ENCODE measurements around the gene WFDC6.

Gene WFDC6

DNA sequence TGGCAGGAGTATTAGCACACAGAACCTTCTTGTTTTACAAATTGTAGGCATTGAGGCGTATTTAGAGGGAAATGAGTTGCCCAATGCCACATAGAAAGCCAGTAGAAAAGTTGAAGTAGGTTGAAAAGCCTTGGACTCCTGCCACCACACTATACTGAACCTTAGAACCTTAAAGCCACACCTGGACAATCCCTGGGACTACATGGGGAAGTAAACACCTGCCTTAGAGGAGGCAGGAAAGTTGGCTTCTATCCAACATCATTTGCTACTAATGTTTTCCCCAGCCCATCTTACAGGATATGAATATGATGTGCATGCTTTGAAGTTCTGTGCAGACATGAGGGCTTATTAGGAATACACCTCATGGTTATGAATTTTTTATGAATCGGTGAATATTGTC, 13.2 kb upstream of the WFDC6 start:
- Histone ChIP-seq H3K4me3 (ENCODE audit: low read length) (no peak overlapping the region), H3K27me3 (ENCODE audit: control insufficient read depth, insufficient read depth, low read length) (no peaks in the 10 kb centered on the region), H3K36me3 (ENCODE audit: control insufficient read depth, insufficient read depth, low read length) (no peaks in the 10 kb centered on the region), H3K9me3 (ENCODE audit: control insufficient read depth, low read length) (no peaks in the 10 kb centered on the region), H3K9ac (ENCODE audit: low read length) (no peak overlapping the region), H3K4me1 (ENCODE audit: control insufficient read depth, insufficient read depth, low read length) (no peaks in the 10 kb centered on the region)

DNA sequence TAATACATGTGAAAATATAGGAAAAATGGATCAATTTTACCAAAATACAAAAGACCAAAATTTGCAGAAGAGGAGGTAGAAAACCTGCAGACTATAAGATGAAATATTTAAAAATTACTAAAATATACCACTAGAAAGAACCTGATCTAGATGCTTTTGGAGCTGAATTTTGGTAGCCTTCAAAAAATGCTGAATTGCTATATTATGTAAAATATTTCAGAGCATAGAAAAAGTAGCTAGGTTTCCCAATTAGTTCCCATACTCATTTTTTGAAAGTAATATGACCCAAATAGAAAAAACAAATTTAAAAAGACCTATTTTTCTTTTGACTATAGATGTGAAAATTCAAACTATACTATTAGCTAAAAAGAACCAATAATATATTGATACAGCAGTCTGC, 11.5 kb upstream of the WFDC6 start:
- Histone ChIP-seq H3K27me3 (ENCODE audit: control insufficient read depth, insufficient read depth, low read length) (no peaks in the 10 kb centered on the region), H3K9ac (ENCODE audit: low read length) (no peak overlapping the region), H3K4me1 (ENCODE audit: control insufficient read depth, insufficient read depth, low read length) (no peaks in the 10 kb centered on the region), H3K9me3 (ENCODE audit: control insufficient read depth, low read length) (no peaks in the 10 kb centered on the region), H3K4me3 (ENCODE audit: low read length) (no peak overlapping the region), H3K36me3 (ENCODE audit: control insufficient read depth, insufficient read depth, low read length) (no peaks in the 10 kb centered on the region)

DNA sequence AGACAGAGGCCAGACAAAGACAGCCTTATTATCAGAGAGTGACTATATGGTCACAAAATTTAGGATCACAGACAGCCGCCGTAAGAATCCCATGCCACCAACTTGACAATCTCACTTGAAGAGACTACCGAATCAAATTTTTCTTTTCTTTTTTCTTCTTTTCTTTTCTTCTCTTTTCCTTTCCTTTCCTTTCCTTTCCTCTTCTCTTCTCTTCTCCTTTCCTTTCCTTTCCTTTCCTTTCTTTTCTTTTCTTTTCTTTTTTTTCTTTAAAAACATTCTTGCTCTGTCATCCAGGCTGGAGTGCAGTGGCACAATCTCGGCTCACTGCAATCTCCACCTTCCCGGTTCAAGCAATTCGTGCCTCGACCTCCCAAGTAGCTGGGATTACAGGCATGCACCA, 9.1 kb upstream of the WFDC6 start:
- no peaks in the 10 kb centered on the region for H3K27me3 ChIP-seq (ENCODE audit: control insufficient read depth, insufficient read depth, low read length)
- no peak overlapping the region for H3K9ac ChIP-seq (ENCODE audit: low read length)
- H3K36me3 ChIP-seq (ENCODE audit: control insufficient read depth, insufficient read depth, low read length) = no peaks in the 10 kb centered on the region
- no peak overlapping the region for H3K4me3 ChIP-seq (ENCODE audit: low read length)
- H3K4me1 ChIP-seq (ENCODE audit: control insufficient read depth, insufficient read depth, low read length) = no peaks in the 10 kb centered on the region
- H3K9me3 ChIP-seq (ENCODE audit: control insufficient read depth, low read length) = no peaks in the 10 kb centered on the region

DNA sequence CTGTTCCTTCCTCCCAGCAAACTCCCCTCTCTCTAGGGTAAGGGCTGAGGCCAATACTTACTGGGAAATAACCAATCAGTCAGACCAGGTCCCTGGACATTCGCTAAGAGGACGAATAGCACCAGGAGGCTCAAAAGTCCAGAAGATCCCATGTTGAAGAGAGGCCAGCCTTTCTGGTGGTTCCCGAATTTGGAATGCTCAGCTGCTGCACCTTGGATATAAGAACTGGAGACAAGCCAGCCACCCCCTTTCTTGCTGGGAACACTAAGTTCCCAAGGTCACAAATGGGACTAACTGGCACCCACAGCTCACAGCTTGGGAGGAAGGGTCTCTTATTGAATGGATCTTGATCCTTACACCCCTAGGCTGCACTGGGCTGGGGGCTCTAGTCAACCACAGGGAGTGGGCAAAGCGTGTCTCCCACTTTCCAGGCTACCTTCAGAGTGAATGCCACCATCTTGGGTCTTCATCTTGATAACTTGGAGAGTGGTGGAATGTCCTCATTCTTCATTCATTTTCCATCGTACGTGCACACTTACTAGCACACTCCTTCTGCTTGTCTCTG, 8.0 kb upstream of the WFDC6 start, which contains the start of gene EPPIN:
TSS of gene EPPIN (minus strand) at position 196 of the 565 bp plus-strand sequence. CDS start at position 152, 44 bp downstream.
- Histone ChIP-seq H3K36me3 (ENCODE audit: control insufficient read depth, insufficient read depth, low read length) (no peaks in the 10 kb centered on the region), H3K4me3 (ENCODE audit: low read length) (no peak within 1 kb of the TSS), H3K27me3 (ENCODE audit: control insufficient read depth, insufficient read depth, low read length) (no peaks in the 10 kb centered on the region), H3K9ac (ENCODE audit: low read length) (no peak within 1 kb of the TSS), H3K4me1 (ENCODE audit: control insufficient read depth, insufficient read depth, low read length) (no peaks in the 10 kb centered on the region), H3K9me3 (ENCODE audit: control insufficient read depth, low read length) (no peaks in the 10 kb centered on the region)

DNA sequence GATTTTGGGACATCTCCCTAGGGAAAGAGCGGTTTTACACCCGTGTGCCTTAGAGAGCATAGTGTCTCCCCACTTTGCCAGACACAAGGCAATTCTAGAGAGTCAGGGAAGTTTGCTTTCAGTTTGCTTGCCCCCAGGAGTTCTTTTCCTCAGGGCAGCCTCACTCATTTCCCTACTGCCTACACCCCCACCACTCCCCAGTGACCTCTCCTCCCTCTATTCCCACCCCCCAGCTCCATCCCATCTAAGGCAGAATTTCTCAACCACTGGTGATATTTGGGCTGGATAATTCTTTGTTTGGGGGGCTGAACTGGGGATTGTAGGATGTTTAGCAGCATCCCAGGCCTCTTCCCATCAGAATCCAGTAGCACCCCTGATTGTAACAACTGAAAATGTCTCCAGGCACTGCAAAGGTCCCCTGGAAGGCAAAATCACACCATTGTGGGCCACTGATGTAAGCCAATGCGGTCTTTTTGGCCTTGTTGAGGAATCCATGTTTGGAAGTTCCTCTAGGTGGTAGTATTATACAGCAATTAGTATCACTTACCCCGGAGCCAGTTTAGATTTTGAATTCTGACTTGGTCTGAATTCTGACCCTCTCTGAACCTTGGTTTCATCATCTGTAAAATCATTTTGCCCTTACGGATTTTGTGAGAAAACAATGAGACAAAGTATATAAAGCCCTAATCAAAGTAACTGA, 6.6 kb upstream of the WFDC6 start:
- no peaks in the 10 kb centered on the region for H3K36me3 ChIP-seq (ENCODE audit: control insufficient read depth, insufficient read depth, low read length)
- H3K9ac ChIP-seq (ENCODE audit: low read length) = no peak overlapping the region
- no peak overlapping the region for H3K4me3 ChIP-seq (ENCODE audit: low read length)
- no peaks in the 10 kb centered on the region for H3K27me3 ChIP-seq (ENCODE audit: control insufficient read depth, insufficient read depth, low read length)
- no peaks in the 10 kb centered on the region for H3K4me1 ChIP-seq (ENCODE audit: control insufficient read depth, insufficient read depth, low read length)
- no peaks in the 10 kb centered on the region for H3K9me3 ChIP-seq (ENCODE audit: control insufficient read depth, low read length)

DNA sequence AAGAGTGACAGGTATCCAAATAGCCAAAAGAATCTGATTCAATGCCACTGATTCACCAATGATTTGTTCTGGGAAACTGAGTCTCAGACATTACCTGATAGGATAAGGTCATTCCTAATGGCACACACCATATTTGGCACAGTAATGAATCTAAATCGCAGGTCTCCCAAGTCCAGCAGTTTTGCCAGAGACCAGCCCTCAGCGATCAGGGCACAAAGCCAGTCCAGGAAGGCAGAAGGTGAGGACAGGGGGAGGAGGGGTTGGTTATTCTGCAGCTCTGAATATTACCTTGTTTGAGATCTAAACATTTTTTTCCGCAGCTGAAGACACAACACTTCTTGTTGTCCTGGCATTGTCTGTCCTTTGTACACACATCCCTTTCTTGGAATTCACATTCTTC, 6.1 kb upstream of the WFDC6 start:
- Histone ChIP-seq H3K4me3 (ENCODE audit: low read length) (no peak overlapping the region), H3K27me3 (ENCODE audit: control insufficient read depth, insufficient read depth, low read length) (no peaks in the 10 kb centered on the region), H3K9ac (ENCODE audit: low read length) (no peak overlapping the region), H3K9me3 (ENCODE audit: control insufficient read depth, low read length) (no peaks in the 10 kb centered on the region), H3K36me3 (ENCODE audit: control insufficient read depth, insufficient read depth, low read length) (no peaks in the 10 kb centered on the region), H3K4me1 (ENCODE audit: control insufficient read depth, insufficient read depth, low read length) (no peaks in the 10 kb centered on the region)

DNA sequence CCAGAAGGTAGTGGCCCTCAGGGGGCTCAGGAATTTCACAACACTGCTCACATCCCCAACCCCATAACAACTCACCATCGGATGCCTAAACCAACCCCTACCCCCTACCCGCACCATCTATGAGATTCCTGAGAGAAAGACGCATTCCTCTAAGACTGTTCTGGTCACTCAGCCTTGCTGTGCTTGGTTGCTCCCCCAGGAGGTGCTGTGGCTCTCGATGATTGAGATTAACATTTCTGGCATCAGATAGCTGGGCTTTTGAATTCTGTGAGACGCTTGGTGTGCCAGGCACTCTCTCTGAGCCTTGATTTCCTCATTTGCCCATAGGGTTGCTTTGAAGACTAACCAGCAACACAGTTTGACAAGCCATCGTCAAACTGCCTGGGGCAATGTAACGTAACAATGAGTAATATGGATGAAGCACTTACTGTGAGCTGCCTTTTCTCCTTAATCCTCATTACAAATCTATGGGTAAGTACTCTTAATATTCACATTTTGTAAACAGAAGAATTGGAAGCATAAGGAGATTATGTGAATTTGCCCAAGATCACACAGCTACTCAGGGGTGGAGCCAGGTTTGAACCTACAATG, 978 bp downstream of the WFDC6 start:
- Histone ChIP-seq H3K9me3 (ENCODE audit: control insufficient read depth, low read length) (no peaks in the 10 kb centered on the region), H3K27me3 (ENCODE audit: control insufficient read depth, insufficient read depth, low read length) (no peaks in the 10 kb centered on the region), H3K4me3 (ENCODE audit: low read length) (no peak overlapping the region), H3K9ac (ENCODE audit: low read length) (no peak overlapping the region), H3K36me3 (ENCODE audit: control insufficient read depth, insufficient read depth, low read length) (no peaks in the 10 kb centered on the region), H3K4me1 (ENCODE audit: control insufficient read depth, insufficient read depth, low read length) (no peaks in the 10 kb centered on the region)

DNA sequence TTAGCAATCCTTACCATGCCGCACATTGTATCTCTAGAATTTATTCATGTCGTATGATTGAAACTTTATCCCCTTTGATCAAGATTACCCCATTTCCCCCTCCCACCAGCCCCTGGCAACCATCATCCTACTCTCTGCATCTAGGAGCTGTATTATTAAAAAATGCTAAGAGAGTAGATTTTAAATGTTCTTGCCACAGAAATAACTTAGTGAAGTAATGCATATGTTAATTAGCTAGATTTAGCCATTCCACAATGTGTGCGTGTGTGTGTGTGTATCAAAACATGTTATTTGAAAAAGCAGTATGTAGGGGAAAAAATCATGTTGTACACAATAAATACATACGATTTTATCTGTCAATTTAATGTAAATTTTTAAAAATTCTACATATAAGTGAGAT, 12.0 kb downstream of the WFDC6 start:
- H3K9ac ChIP-seq (ENCODE audit: low read length) = no peak overlapping the region
- no peaks in the 10 kb centered on the region for H3K9me3 ChIP-seq (ENCODE audit: control insufficient read depth, low read length)
- H3K4me3 ChIP-seq (ENCODE audit: low read length) = no peak overlapping the region
- no peaks in the 10 kb centered on the region for H3K4me1 ChIP-seq (ENCODE audit: control insufficient read depth, insufficient read depth, low read length)
- H3K27me3 ChIP-seq (ENCODE audit: control insufficient read depth, insufficient read depth, low read length) = no peaks in the 10 kb centered on the region
- H3K36me3 ChIP-seq (ENCODE audit: control insufficient read depth, insufficient read depth, low read length) = no peaks in the 10 kb centered on the region

DNA sequence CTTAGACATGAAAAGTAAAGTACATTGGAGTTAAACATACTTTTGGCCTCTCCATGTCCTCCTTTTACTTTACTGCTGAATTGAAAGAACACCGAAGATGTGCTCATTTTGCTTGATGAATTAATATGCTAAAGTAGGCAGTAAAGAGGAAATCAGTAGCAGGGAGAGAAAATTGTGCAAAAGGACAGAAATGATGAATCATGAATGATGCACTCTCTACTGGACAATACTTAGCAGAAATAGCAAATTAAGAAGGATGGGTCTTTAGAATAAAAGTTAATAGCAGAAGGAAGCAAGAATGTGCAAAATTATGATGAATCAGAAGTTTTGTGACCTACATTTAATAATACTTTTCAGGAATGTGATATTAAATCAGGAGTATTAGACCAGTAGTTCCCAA, 15.5 kb downstream of the WFDC6 start:
- H3K4me1 ChIP-seq (ENCODE audit: control insufficient read depth, insufficient read depth, low read length) = no peaks in the 10 kb centered on the region
- H3K27me3 ChIP-seq (ENCODE audit: control insufficient read depth, insufficient read depth, low read length) = no peaks in the 10 kb centered on the region
- H3K9me3 ChIP-seq (ENCODE audit: control insufficient read depth, low read length) = no peaks in the 10 kb centered on the region
- H3K36me3 ChIP-seq (ENCODE audit: control insufficient read depth, insufficient read depth, low read length) = no peaks in the 10 kb centered on the region
- no peak overlapping the region for H3K4me3 ChIP-seq (ENCODE audit: low read length)
- no peak overlapping the region for H3K9ac ChIP-seq (ENCODE audit: low read length)

DNA sequence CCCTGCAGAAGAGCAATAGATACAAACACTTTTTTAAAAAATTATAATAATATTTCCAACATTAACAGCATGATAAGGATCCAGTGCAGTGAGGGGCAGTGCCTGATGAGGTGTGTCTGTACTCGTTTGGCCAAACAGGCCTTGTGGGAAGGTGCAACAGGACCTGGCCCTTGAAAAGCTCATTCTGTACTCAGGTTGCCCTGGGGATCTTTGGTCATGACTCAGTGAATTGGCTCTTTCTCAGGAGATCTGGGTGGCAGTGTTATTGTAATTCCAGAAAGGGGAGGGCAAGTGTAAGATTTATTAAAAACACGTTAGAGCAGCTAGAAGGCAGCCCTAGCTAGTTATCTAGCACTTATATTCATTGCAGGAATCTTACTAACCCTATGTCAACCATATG, 21.0 kb downstream of the WFDC6 start:
- Histone ChIP-seq H3K27me3 (ENCODE audit: control insufficient read depth, insufficient read depth, low read length) (no peaks in the 10 kb centered on the region), H3K4me1 (ENCODE audit: control insufficient read depth, insufficient read depth, low read length) (no peaks in the 10 kb centered on the region), H3K4me3 (ENCODE audit: low read length) (no peak overlapping the region), H3K36me3 (ENCODE audit: control insufficient read depth, insufficient read depth, low read length) (no peaks in the 10 kb centered on the region), H3K9me3 (ENCODE audit: control insufficient read depth, low read length) (no peaks in the 10 kb centered on the region), H3K9ac (ENCODE audit: low read length) (no peak overlapping the region)

DNA sequence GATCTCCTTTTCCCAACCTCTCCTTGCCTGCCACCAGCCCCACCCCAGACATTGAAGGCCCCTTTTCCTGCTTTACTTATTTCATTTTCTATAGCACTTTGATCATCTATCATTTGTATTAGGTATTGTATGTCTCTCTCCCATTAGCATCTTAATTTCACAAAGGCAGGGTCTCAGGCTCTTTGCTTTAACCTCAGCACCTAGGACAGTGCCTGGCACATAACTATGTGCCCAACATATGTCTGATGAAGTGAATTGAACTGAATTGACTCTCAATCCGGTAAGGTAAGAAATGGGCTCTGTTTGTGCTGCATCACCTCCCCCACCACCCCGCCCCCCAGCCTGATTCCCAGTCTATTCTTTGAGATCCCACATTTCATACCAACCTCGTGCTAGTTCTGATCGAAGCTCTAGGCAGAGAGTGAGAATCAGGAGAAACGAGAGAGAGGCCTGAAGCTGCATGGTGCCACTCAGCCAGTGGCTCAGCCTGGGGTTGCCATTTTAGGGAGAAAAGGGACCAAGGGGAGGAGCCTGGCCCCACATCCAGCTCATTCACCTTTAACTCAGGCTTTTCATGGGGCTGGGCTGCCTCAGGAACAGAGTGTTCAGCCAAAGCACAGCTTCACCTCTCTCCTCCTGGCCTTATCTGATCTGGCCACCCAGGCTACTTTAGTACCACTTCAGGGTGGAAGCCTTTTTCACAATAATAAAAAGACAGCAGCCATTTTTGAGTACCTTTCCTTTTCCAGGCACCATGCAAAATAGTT, 24.0 kb downstream of the WFDC6 start, which contains the start of gene SPINT3:
TSS of gene SPINT3 (minus strand) at position 476 of the 767 bp plus-strand sequence. CDS start at position 462, 14 bp downstream.
- H3K36me3 ChIP-seq (ENCODE audit: control insufficient read depth, insufficient read depth, low read length) = no peaks in the 10 kb centered on the region
- no peak within 1 kb of the TSS for H3K9ac ChIP-seq (ENCODE audit: low read length)
- no peaks in the 10 kb centered on the region for H3K4me1 ChIP-seq (ENCODE audit: control insufficient read depth, insufficient read depth, low read length)
- H3K9me3 ChIP-seq (ENCODE audit: control insufficient read depth, low read length) = no peaks in the 10 kb centered on the region
- H3K4me3 ChIP-seq (ENCODE audit: low read length) = no peak within 1 kb of the TSS
- no peaks in the 10 kb centered on the region for H3K27me3 ChIP-seq (ENCODE audit: control insufficient read depth, insufficient read depth, low read length)

Data from mucosa of stomach (tissue), 1 donor.